HepG2 (cell line): ENCODE results near the gene ZNF853. TPM values are rescaled to one million over a fixed set of nuclear protein-coding genes. Genes with fewer than 3 reads are reported as not detected.

Experiments
- ATAC-seq: fragments of 200-7000 bp; cut with Tn5 transposase; 3 replicates; pipeline ENCODE4 v1.9.1; 2020; ENCODE audit warnings: mild to moderate bottlenecking, moderate library complexity
- BruUV-seq: library from RNA; stranded (reverse); fragments of 400-500 nt; replicated peaks from 2 replicates; lab custom pipeline; 2021; lab: Mats Ljungman, UMichigan
- CTCF ChIA-PET: fragments of 300-600 bp; formaldehyde crosslinking; extraction: SDS; loops from one replicate; lab custom pipeline; 2021; ENCODE audit warnings: low total read pairs, inconsistent platforms, low intra/inter-chr PET ratio; lab: Yijun Ruan, JAX
- POLR2A ChIA-PET: fragments of 350-600 bp; sonication (Branson Sonifier 250); formaldehyde crosslinking; loops from one replicate; lab custom pipeline; 2020; ENCODE audit warnings: antibody characterized with exemption, inconsistent platforms; lab: Yijun Ruan, JAX
- DNase-seq: peaks from one replicate; pipeline ENCODE4 v3.0.0-alpha.2; 2015; ENCODE audit warnings: low spot score
- FAIRE-seq: peaks from 3 replicates; lab custom pipeline; 2011; peaks lifted over from hg19 to GRCh38; lab: Jason Lieb, UNC
- H2AFZ ChIP-seq: one replicate; pipeline ENCODE4 v1.6.1; 2011; ENCODE audit warnings: low read length, inconsistent platforms
- H3K27ac ChIP-seq: fragments of 300-600 bp; 3 replicates; pipeline ENCODE4 v1.8.0; 2011; ENCODE audit warnings: mixed run types, mild to moderate bottlenecking, mixed read lengths, low read length, inconsistent platforms; ENCODE audit not compliant: insufficient read depth; ENCODE audit errors: extremely low read length
- H3K27me3 ChIP-seq, 2 experiments: fragments of 200-600 bp in 1 of 2; 2 replicates in 1 of 2; 3 replicates in 1 of 2; pipeline versions ENCODE4 v1.6.0 to v1.8.0; 2011; ENCODE audit warnings: low read length in 2 of 2, mild to moderate bottlenecking in 2 of 2, moderate library complexity in 2 of 2, inconsistent platforms in 1 of 2; ENCODE audit not compliant: insufficient read depth in 2 of 2, control insufficient read depth in 1 of 2
- H3K36me3 ChIP-seq, 2 experiments: fragments of 200-600 bp in 1 of 2; replicated peaks in 1 of 2; 2 replicates in 1 of 2; 3 replicates in 1 of 2; pipeline versions ENCODE4 v1.5.1 to v1.8.0; 2011; ENCODE audit warnings: low read length in 2 of 2, inconsistent platforms in 1 of 2; ENCODE audit not compliant: insufficient read depth in 2 of 2, control insufficient read depth in 1 of 2
- H3K4me1 ChIP-seq: 2 replicates; pipeline ENCODE4 v1.5.1; 2012; ENCODE audit warnings: low read length, inconsistent platforms; ENCODE audit not compliant: insufficient read depth
- H3K4me2 ChIP-seq: 2 replicates; pipeline ENCODE4 v1.6.0; 2011; ENCODE audit warnings: low read depth, low read length, inconsistent platforms
- H3K4me3 ChIP-seq, 3 experiments: fragments of 200-600 bp in 1 of 3; sonication (generic), shearing (Covaris generic) in 1 of 3; replicated peaks in 1 of 3; 2 replicates each; pipeline ENCODE4 v1.5.1; 2011 to 2016; ENCODE audit warnings: low read length in 3 of 3, inconsistent platforms in 2 of 3, low read depth in 2 of 3, mild to moderate bottlenecking in 2 of 3, control low read depth in 1 of 3, mixed read lengths in 1 of 3; ENCODE audit not compliant: insufficient read depth in 1 of 3
- H3K79me2 ChIP-seq: one replicate; pipeline ENCODE4 v1.6.1; 2011; ENCODE audit warnings: low read length, inconsistent platforms; ENCODE audit not compliant: insufficient read depth
- H3K9ac ChIP-seq: 2 replicates; pipeline ENCODE4 v1.6.0; 2011; ENCODE audit warnings: mild to moderate bottlenecking, low read depth, low read length, inconsistent platforms; ENCODE audit not compliant: insufficient read depth
- H3K9me3 ChIP-seq: 2 replicates; pipeline ENCODE4 v1.5.1; 2012; ENCODE audit warnings: mild to moderate bottlenecking, low read length
- H4K20me1 ChIP-seq: 2 replicates; pipeline ENCODE4 v1.6.0; 2011; ENCODE audit warnings: inconsistent platforms, mild to moderate bottlenecking, low read length, moderate library complexity; ENCODE audit not compliant: insufficient read depth
- BRCA1 ChIP-seq: sonication (generic); formaldehyde crosslinking; IDR thresholded peaks from 2 replicates; pipeline ENCODE4 v1.4.0; 2020; ENCODE audit warnings: missing genetic modification reagents
- BRD4 ChIP-seq: sonication (generic); formaldehyde crosslinking; IDR thresholded peaks from 2 replicates; pipeline ENCODE4 v1.4.0; 2020; ENCODE audit warnings: missing genetic modification reagents
- CHCHD3 ChIP-seq: sonication (generic); formaldehyde crosslinking; IDR thresholded peaks from 2 replicates; pipeline ENCODE4 v1.8.0; 2022; ENCODE audit warnings: mild to moderate bottlenecking, missing genetic modification reagents, moderate library complexity
- ZBTB37 ChIP-seq: sonication (generic); formaldehyde crosslinking; IDR thresholded peaks from 2 replicates; pipeline ENCODE4 v1.4.0; 2020; ENCODE audit warnings: mild to moderate bottlenecking, missing genetic modification reagents
- ZKSCAN1 ChIP-seq: fragments of 150-350 bp; IDR thresholded peaks from 2 replicates; pipeline ENCODE4 v1.6.1; 2014; ENCODE audit warnings: low read length
- ZNF121 ChIP-seq: sonication (generic); formaldehyde crosslinking; IDR thresholded peaks from 2 replicates; pipeline ENCODE4 v1.5.0; 2020; ENCODE audit warnings: mild to moderate bottlenecking, missing genetic modification reagents
- ZNF281 ChIP-seq: sonication (generic); formaldehyde crosslinking; IDR thresholded peaks from 2 replicates; pipeline ENCODE4 v1.4.0; 2020; ENCODE audit warnings: missing genetic modification reagents, borderline replicate concordance
- WGBS: methylation state at CpG from one replicate; pipeline ENCODE4 v1.1.6; 2017; ENCODE audit warnings: low lambda C conversion rate; 5-methylcytosine and 5-hydroxymethylcytosine counted together
- in situ Hi-C: cut with HindIII; loops from 2 replicates; pipeline ENCODE4 v1.10.0; 2017; ENCODE audit warnings: low pct_unique_long_range_greater_than_20kb; ENCODE audit not compliant: extremely low pct_ligation_motif_present
- intact Hi-C: fragments of 100-400 bp; cut with micrococcal nuclease; formaldehyde crosslinking; loops from one replicate; pipeline ENCODE4 v1.10.0; 2022; ENCODE audit not compliant: unreplicated experiment
- polyA plus RNA-seq, 8 experiments: library from polyadenylated mRNA; depleted of rRNA in 3 of 8; stranded (reverse) in 7 of 8; unstranded in 1 of 8; fragments of >200 nt; fragmentation: Illumina TruSeq in 4 of 8; extraction: Trizol in 4 of 8; gene quantifications; 2 replicates each; pipeline versions ENCODE4 v1.2.1 to v1.2.3, GENCODE V29; 2011 to 2016; ENCODE audit warnings: low read depth in 4 of 8, missing spikeins in 1 of 8, mixed read lengths in 1 of 8; ENCODE audit not compliant: insufficient read depth in 1 of 8
- total RNA-seq, 5 experiments: library from RNA; depleted of rRNA; stranded (reverse); fragments of >200 nt; fragmentation: Illumina TruSeq; extraction: Trizol; gene quantifications; 2 replicates each; pipeline ENCODE4 v1.2.3, GENCODE V29; 2016; ENCODE audit warnings: low read depth in 1 of 5

Gene ZNF853
- total and polyA plus RNA-seq, 2 of the 13 experiments (the other 11 are each of a cell fraction or from before 2014, with no cell fraction given) = 2.1 to 6.2 TPM

- BruUV-seq = no TSS peak
- Histone ChIP-seq H3K27ac (no peak overlapping the region), H3K4me3 (no peak overlapping the region), H3K9me3 (no peaks in the 10 kb centered on the region), H3K79me2 (no peaks in the 10 kb centered on the region), H4K20me1 (no peaks in the 10 kb centered on the region), H3K27me3 (no peaks in the 10 kb centered on the region; a peak in 1 of 5 replicates), H3K36me3 (peaks cover 0 to 15% of the 10 kb centered on the region in 2 experiments; a peak in 3 of 5 replicates), H2AFZ (no peak overlapping the region), H3K4me1 (peaks cover under 1% of the 10 kb centered on the region; the same call in 1 of the 2 replicates), H3K4me2 (no peak overlapping the region), H3K9ac (no peak overlapping the region)
- FAIRE-seq = no peak
- ChIA-PET CTCF (no interaction called here), POLR2A (no interaction called here)
- in situ Hi-C loops = no loop called here
- no peak for ATAC-seq
- no peak for DNase-seq
- 97% methylated on average over 12 of the region's 12 CpGs for WGBS
- no peak for TF ChIP-seq BRCA1 (CRISPR knock-in tag)
- TF ChIP-seq ZBTB37 (CRISPR knock-in tag) = no peak
- no peak for TF ChIP-seq ZKSCAN1
- peak; percentile 56; the same call in 1 of the 2 replicates for TF ChIP-seq ZNF121 (CRISPR knock-in tag)
- TF ChIP-seq BRD4 (CRISPR knock-in tag) = no peak
- no peak for TF ChIP-seq ZNF281 (CRISPR knock-in tag)
- no peak for TF ChIP-seq CHCHD3
- intact Hi-C loops = loop anchor here (1.0 kb wide), 1 partner anchor 29 kb away; the partner anchor contains the start of gene ZNF316
These were observed 6.6 kb upstream of the ZNF853 start for GRCh38 chr7:6608794-6609193.
